Stimulated activated CD8-positive, alpha-beta memory T cell treated with anti-CD3 and anti-CD28 coated beads, Interleukin-15, amount 100 ng/mL, for 48 hours (primary cell): Measurements from ENCODE around the gene CNGA1.
A peak's percentile ranks its signal among the peaks of the same experiment; 100 is the strongest.
"Not testable (repeated sequence)": the region's sequence is repeated elsewhere in the genome, so short reads cannot be mapped to it uniquely, and the experiment has no call there.

ENCODE experiments used
- DNase-seq, 2 donors: peaks; one replicate each; pipeline ENCODE4 v3.0.0-alpha.2; 2020; ENCODE audit warnings: low read depth in 2 of 2

Gene CNGA1

GRCh38 chr4:48030470-48030869 lies 14.0 kb upstream of the CNGA1 start:
- DNase-seq = no peak

GRCh38 chr4:48028696-48029095 lies 12.2 kb upstream of the CNGA1 start:
- no peak for DNase-seq

- no peak for DNase-seq
Measured at GRCh38 chr4:48027653-48028052, 11.2 kb upstream of the CNGA1 start.

- no peak for DNase-seq
Measured at GRCh38 chr4:48025005-48025404, 8.5 kb upstream of the CNGA1 start.

GRCh38 chr4:48024522-48024921 lies 8.0 kb upstream of the CNGA1 start:
- no peak for DNase-seq

GRCh38 chr4:48022192-48022799 lies 5.8 kb upstream of the CNGA1 start:
- no peak for DNase-seq

- no peak for DNase-seq
Measured at GRCh38 chr4:48021100-48021499, 4.6 kb upstream of the CNGA1 start.

- no peak for DNase-seq
Measured at GRCh38 chr4:48018112-48018511, 1.6 kb upstream of the CNGA1 start.

GRCh38 chr4:48017108-48017571 lies 659 bp upstream of the CNGA1 start:
- peak; percentile 44 to 50 for DNase-seq

- DNase-seq = no peak
Measured at GRCh38 chr4:48015678-48016077, 803 bp downstream of the CNGA1 start.

GRCh38 chr4:48015216-48015615 lies 1.3 kb downstream of the CNGA1 start:
- no peak for DNase-seq

- DNase-seq = no peak
Measured at GRCh38 chr4:48012824-48013223, 3.7 kb downstream of the CNGA1 start.

- DNase-seq = no peak
Measured at GRCh38 chr4:48011722-48012121, 4.8 kb downstream of the CNGA1 start.

- DNase-seq = not testable (repeated sequence)
Measured at GRCh38 chr4:48010906-48011305, 5.6 kb downstream of the CNGA1 start.

GRCh38 chr4:48008021-48008596 lies 8.4 kb downstream of the CNGA1 start:
- DNase-seq = no peak

GRCh38 chr4:48005781-48006180 lies 10.7 kb downstream of the CNGA1 start:
- no peak for DNase-seq

- peak in 1 of 2 donors; percentile 9 for DNase-seq
Measured at GRCh38 chr4:48003568-48003967, 12.9 kb downstream of the CNGA1 start.

GRCh38 chr4:48002267-48002666 lies 14.2 kb downstream of the CNGA1 start:
- DNase-seq = no peak

GRCh38 chr4:47996021-47996420 lies 20.5 kb downstream of the CNGA1 start:
- no peak for DNase-seq

- DNase-seq = not testable (repeated sequence)
Measured at GRCh38 chr4:47992475-47992874, 24.0 kb downstream of the CNGA1 start.

- no peak for DNase-seq
Measured at GRCh38 chr4:47990145-47990544, 26.3 kb downstream of the CNGA1 start.

- no peak for DNase-seq
Measured at GRCh38 chr4:47974566-47974965, 41.9 kb downstream of the CNGA1 start.

- no peak for DNase-seq
Measured at GRCh38 chr4:47972721-47973120, 43.8 kb downstream of the CNGA1 start.

- no peak for DNase-seq
Measured at GRCh38 chr4:47972181-47972580, 44.3 kb downstream of the CNGA1 start.
